ENCODE results near the gene TMEM44. TPM values are rescaled to one million over a fixed set of nuclear protein-coding genes. Genes with fewer than 3 reads are reported as not detected.

Gene TMEM44
- total RNA-seq, 2 donors from 2014 or later, result 4.7 to 8.5 TPM

DNA sequence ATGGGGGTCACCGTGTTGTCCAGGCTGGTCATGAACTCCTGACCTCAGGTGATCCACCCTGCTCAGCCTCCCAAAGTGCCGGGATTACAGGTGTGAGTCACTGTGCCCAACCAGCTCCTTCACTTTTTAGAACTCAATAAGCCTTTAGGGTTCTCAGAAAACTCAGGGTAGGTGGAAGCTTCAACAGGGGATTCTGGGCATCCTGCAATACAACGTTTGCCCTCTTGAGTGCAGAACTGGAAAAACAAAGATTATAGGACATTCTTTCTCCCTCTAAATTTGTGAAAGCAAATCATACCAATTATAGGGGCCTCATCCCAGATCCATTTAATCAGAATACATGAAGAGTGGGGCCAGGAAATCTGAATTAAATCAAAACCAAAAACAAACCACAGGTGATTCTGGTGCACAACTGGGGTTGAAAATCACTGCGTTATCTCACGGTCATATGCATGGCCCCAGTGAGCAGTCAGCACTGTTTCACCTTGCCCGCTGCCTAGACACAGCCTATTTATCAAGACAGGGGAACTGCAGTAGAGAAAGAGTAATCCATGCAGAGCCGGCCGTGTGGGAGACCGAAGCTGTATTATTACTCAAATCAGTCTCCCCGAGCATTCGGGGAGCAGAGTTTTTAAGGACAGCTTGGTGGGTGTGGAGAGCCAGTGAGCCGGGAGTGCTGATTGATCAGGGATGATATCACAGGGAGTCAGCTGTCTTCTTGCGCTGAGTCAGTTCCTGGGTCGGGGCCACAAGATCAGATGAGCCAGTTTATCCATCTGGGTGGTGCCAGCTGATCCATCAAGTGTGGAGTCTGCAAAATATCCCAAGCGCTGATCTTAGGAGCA is 58.4 kb downstream of the TMEM44 start:
- DNase-seq (ENCODE audit: low spot score), result no peak
- H3K9me3 Mint-ChIP-seq, result no peaks in the 10 kb centered on the region
- peaks cover 25 to 30% of the 10 kb centered on the region in 2 donors for H3K27me3 Mint-ChIP-seq
- no peaks in the 10 kb centered on the region for H3K36me3 Mint-ChIP-seq
- H3K27ac Mint-ChIP-seq, result no peak overlapping the region
- H3K4me1 Mint-ChIP-seq (ENCODE audit: low read depth in 2 of 2), result peaks cover 7 to 11% of the 10 kb centered on the region in 2 donors
- H3K4me3 Mint-ChIP-seq, result no peak overlapping the region
- ATAC-seq, result no peak

DNA sequence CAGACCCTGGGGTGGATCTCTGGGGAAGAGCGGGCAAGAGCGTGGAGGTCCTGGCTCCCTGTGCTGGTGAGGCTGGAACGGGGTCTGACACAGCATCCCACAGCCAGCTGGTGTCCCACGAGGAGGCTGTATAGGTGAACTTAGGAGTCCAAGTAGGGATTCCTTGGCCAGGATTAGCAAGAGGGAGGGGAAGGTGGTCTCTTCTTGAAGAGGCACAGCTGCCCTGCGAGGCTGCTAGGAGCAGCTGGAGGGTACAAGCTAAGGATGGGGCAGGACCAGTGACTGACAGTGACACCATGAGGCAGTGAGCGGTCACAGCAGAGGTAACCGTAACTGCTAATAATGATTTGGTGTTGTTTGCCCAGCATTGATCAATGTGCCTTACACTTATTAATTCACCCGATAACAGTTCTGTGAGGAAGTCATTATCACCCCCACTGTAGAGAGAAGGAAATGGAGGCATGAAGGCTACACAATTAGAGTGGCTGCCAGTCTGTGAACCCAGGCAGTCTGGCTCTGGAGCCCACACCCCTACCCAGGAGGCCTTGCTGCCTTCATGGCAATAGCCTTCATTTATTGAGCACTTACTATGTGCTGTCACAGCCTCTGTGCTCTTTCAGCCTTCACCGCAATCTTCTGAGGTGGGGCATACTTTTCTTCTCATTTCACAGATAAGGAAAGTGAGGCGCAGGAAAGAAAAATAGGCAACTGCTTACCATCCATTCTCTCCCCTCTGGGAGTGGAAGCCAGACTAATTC is 59.4 kb downstream of the TMEM44 start:
- ATAC-seq, result peak; percentile 68 to 74
- peaks cover 7 to 11% of the 10 kb centered on the region in 2 donors for H3K4me1 Mint-ChIP-seq (ENCODE audit: low read depth in 2 of 2)
- H3K4me3 Mint-ChIP-seq, result no peak overlapping the region
- H3K9me3 Mint-ChIP-seq, result no peaks in the 10 kb centered on the region
- no peak overlapping the region for H3K27ac Mint-ChIP-seq
- no peaks in the 10 kb centered on the region for H3K36me3 Mint-ChIP-seq
- peaks cover 25 to 30% of the 10 kb centered on the region in 2 donors for H3K27me3 Mint-ChIP-seq
- DNase-seq (ENCODE audit: low spot score), result no peak

DNA sequence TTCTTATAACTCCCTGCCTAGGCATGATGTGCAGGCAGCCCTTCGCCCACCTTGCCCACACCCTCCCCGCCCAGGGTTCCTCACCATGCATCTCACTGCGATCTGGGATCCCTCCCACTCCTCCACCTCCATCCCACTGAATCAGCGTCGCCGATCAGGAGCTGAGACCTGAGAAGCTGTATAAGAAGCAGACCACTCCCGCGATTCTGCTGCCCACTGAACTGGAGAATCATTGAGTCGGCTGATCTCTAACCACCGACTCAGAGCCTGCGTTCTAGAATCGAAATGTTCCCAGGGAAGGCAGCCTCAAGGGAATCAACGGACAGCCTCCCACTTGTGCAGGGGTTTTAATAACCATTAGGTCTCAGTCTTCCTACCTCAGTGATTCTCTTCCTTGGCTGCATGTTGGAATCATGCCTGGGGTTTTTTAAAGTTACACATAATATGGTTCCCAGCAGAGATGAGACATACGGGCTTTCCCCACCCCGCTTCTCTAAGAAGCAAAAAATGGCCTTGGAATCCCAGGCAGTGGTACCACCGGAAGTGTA is 60.2 kb downstream of the TMEM44 start:
- H3K36me3 Mint-ChIP-seq, result no peaks in the 10 kb centered on the region
- peaks cover 3 to 11% of the 10 kb centered on the region in 2 donors for H3K4me1 Mint-ChIP-seq (ENCODE audit: low read depth in 2 of 2)
- DNase-seq (ENCODE audit: low spot score), result no peak
- ATAC-seq, result no peak
- peaks cover 25 to 29% of the 10 kb centered on the region in 2 donors for H3K27me3 Mint-ChIP-seq
- H3K9me3 Mint-ChIP-seq, result no peaks in the 10 kb centered on the region
- H3K4me3 Mint-ChIP-seq, result no peak overlapping the region
- no peak overlapping the region for H3K27ac Mint-ChIP-seq

DNA sequence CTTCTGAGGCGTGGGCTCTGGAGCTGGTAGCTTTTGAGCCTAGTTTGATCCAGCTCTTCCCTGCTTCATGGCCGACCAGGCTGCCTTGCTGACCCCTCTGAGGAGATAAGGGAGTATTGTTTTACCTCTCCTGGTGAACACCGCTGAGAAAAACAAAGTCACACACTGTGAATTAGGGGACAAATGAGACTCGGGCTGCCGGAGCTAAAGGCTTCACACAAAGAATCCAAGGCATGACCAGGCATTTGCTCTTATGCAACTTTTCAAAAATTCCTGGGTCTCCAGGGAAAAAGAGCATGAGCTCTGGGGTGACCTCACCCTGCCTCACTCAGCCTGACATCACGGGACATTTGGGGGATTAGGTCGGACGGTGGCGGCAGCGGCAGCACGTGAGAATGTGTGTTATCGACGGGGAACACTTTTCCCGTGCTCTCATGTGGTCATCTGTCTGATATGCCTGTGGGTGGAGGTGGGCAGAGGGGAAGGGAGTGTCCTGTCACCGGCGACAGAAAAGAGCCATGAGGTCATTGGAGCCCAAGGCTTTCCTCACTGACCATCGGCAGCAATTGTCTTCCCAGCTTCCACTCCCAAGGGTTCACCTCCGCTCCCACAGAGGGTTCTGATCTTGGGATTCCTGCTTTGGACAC is 61.0 kb downstream of the TMEM44 start:
- Mint-ChIP-seq H3K4me1 (ENCODE audit: low read depth in 2 of 2) (peaks cover 0 to 11% of the 10 kb centered on the region in 2 donors), H3K27ac (no peak overlapping the region), H3K4me3 (no peak overlapping the region), H3K36me3 (no peaks in the 10 kb centered on the region), H3K9me3 (no peaks in the 10 kb centered on the region), H3K27me3 (peaks cover 25 to 27% of the 10 kb centered on the region in 2 donors)
- no peak for DNase-seq (ENCODE audit: low spot score)
- no peak for ATAC-seq

DNA sequence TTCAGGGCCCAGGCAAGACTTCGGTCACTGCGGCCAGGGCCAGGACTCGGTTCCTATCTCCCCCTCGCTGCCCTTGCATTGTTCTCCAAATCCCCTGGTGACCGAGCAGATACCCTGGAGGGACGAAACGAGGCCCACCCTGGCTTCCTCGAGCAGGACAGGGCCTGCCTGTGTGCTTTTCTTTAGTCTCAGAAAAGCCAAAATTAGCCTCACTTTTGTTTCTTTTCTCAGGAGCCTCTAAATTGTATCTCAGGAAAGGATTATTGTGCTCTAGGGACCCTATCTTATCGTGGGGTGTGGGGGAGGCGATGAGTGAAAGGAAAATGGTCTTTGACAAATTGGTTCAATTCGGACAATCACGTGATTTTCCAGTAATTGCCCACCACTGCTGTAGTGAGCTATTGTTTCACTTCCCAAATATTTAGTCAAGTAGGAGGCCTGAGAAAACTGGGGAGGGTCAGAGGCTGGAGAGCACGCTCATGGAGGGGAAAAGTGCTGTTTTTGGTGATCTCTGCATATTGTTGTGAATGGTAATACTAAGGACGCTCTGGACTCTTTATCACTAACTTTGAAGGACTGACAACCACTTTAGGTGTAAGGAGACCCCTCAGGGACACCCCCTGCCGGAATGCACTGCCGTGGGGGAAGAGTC is 61.6 kb downstream of the TMEM44 start:
- no peak for DNase-seq (ENCODE audit: low spot score)
- no peak for ATAC-seq
- no peaks in the 10 kb centered on the region for H3K36me3 Mint-ChIP-seq
- H3K4me1 Mint-ChIP-seq (ENCODE audit: low read depth in 2 of 2), result peaks cover 0 to 11% of the 10 kb centered on the region in 2 donors
- no peak overlapping the region for H3K4me3 Mint-ChIP-seq
- H3K27me3 Mint-ChIP-seq, result peaks cover 25 to 30% of the 10 kb centered on the region in 2 donors
- H3K9me3 Mint-ChIP-seq, result no peaks in the 10 kb centered on the region
- no peak overlapping the region for H3K27ac Mint-ChIP-seq

DNA sequence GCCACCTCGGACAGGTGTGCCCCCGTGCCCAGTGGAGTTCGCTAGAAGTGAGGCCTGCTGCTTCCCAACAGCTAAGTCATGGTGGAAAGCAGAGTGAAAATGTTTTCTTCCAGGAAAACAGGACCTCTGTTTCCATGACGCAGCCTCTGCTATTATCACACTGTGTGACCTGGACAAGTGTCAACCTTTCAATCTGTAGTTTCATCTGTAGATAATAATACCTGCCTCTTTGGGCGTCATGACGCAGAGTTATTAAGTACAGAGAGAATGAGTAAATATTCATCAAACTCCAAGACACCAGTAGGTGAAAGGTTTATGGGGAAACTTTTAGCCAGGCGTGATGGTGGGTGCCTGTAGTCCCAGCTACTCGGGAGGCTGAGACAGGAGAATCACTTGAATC is 62.3 kb downstream of the TMEM44 start:
- Mint-ChIP-seq H3K36me3 (no peaks in the 10 kb centered on the region), H3K4me3 (no peak overlapping the region), H3K4me1 (ENCODE audit: low read depth in 2 of 2) (peaks cover 0 to 11% of the 10 kb centered on the region in 2 donors), H3K27me3 (peaks cover 25 to 30% of the 10 kb centered on the region in 2 donors), H3K27ac (no peak overlapping the region), H3K9me3 (no peaks in the 10 kb centered on the region)
- no peak for ATAC-seq
- no peak for DNase-seq (ENCODE audit: low spot score)

DNA sequence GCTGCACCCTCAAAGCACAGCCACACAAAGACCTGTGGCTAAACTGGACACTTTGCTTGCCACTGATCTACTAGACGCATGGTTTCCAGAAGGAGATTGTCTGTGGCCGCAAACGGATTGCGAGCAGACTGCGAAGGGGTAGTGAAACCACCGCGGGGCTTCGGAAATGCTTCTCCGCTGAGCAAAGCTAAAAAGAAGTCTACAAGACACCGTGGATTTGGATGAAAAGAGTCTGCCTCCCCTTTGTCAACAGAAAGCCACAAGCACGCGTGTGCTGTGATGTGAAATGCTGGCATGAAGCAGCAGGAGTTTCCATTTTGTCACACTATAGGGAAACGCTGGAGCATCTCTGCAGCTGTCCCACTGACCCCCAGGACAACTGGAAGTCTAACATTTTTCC is 63.0 kb downstream of the TMEM44 start:
- ATAC-seq (no peak), DNase-seq (ENCODE audit: low spot score) (no peak)
- Mint-ChIP-seq H3K4me3 (no peak overlapping the region), H3K27me3 (peaks cover 25 to 30% of the 10 kb centered on the region in 2 donors), H3K4me1 (ENCODE audit: low read depth in 2 of 2) (peaks cover 0 to 11% of the 10 kb centered on the region in 2 donors), H3K27ac (no peak overlapping the region), H3K36me3 (no peaks in the 10 kb centered on the region), H3K9me3 (no peaks in the 10 kb centered on the region)

DNA sequence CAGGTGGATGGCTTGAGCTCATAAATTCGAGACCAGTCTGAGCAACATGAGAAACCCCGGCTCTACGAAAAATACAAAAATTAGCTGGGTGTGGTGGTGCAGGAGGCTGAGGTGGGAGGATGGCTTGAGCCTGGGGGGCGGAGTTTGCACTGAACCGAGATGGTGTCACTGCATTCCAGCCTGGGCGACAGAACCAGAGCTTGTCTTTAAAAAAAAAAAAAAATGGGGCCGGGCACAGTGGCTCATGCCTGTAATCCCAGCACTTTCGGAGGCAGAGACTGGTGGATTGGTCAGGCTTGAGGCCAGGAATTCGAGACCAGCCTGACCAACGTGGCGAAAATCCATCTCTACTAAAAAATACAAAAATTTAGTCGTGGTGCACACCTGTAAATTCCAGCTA is 64.0 kb downstream of the TMEM44 start:
- H3K27ac Mint-ChIP-seq, result no peak overlapping the region
- ATAC-seq (no peak), DNase-seq (ENCODE audit: low spot score) (no peak)
- peaks cover 0 to 11% of the 10 kb centered on the region in 2 donors for H3K4me1 Mint-ChIP-seq (ENCODE audit: low read depth in 2 of 2)
- peaks cover 29 to 31% of the 10 kb centered on the region in 2 donors for H3K27me3 Mint-ChIP-seq
- no peak overlapping the region for H3K4me3 Mint-ChIP-seq
- H3K36me3 Mint-ChIP-seq, result no peaks in the 10 kb centered on the region
- no peaks in the 10 kb centered on the region for H3K9me3 Mint-ChIP-seq

DNA sequence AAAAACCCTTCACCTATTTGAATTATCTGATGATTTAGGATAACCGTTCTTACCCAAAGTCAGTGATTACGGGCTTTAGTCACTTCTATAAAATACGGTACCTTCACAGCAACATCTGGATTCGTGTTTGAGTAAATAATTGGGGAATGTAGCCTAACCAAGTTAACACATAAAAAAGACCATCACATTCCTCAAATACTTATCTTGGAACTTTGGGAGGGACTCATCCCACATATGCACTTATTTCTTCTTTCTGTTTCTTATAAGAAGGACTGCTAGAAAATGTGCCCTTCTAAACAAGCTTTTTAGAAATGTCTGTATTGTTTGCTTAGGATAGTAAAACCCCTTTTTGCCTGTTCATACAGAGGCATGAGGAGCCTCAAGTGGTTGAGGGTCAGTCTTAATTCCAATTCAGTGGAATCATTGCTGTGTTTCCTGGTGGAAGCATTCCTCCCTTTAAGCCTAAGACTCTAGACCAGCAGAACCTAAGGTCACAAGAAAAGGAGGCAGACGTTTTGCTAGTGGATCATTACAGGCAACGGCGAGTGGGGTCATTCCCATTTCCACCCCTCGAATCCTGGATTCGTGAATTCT is 67.5 kb downstream of the TMEM44 start:
- H3K27me3 Mint-ChIP-seq, result peaks cover 11 to 18% of the 10 kb centered on the region in 2 donors
- H3K9me3 Mint-ChIP-seq, result no peaks in the 10 kb centered on the region
- no peak for DNase-seq (ENCODE audit: low spot score)

DNA sequence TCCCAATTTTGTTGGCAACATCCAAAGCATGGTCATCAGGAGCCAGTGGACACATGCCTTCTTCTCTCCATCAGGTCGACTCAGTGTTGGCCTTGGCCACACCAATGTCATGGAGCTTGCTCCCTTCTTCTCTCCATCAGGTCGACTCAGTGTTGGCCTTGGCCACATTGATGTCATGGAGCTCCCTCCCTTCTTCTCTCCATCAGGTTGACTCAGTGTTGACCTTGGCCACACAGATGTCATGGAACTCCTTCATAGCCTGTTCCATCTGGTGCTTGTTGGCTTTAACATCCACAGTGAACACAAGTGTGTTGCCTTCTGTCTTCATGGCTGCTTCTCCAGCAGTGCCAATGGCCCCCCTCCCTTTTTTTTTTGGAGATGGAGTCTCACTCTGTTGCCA is 70.2 kb downstream of the TMEM44 start:
- Mint-ChIP-seq H3K9me3 (no peaks in the 10 kb centered on the region), H3K27me3 (peaks cover 11 to 18% of the 10 kb centered on the region in 2 donors), H3K36me3 (no peaks in the 10 kb centered on the region), H3K27ac (no peak overlapping the region), H3K4me1 (ENCODE audit: low read depth in 2 of 2) (no peaks in the 10 kb centered on the region), H3K4me3 (no peak overlapping the region)
- ATAC-seq, result no peak
- no peak for DNase-seq (ENCODE audit: low spot score)

More for the DNA sequence above, 67.5 kb downstream of the TMEM44 start:
- Mint-ChIP-seq H3K4me1 (ENCODE audit: low read depth in 2 of 2) (no peaks in the 10 kb centered on the region), H3K36me3 (no peaks in the 10 kb centered on the region), H3K27ac (no peak overlapping the region), H3K4me3 (no peak overlapping the region)
- no peak for ATAC-seq

DNA sequence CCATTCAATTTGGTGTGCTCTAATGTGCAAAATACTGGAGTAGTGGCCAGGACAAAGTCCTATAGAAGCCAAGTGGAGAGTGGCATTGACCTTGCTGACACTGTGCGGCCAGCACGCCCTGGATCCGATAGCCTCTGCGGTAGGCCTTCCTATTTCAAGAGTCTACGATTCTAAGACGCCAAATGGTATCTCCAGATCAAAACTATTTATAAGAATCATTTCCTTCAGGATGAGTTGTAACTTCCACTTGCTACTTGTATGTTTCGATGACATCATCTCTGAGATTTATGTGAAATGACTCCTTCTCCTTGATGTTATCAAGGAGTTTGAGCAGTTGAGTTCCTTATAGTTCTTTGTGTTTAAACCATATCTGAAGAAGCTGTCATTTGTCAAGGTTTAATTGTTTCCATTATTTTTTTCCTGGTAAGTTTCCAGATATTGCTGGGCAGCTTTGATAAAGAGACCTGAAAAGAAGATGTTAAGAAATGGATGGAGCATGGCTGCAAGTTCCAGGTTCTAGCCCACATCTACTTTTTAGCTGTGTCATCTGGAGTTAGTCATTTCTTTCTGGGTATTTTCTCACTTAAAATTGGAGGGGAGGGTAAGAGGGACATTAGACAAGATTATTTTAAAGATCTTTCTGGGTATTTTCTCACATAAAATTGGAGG is 71.8 kb downstream of the TMEM44 start:
- no peaks in the 10 kb centered on the region for H3K36me3 Mint-ChIP-seq
- ATAC-seq, result no peak
- peaks cover 8 to 18% of the 10 kb centered on the region in 2 donors for H3K27me3 Mint-ChIP-seq
- DNase-seq (ENCODE audit: low spot score), result no peak
- H3K4me1 Mint-ChIP-seq (ENCODE audit: low read depth in 2 of 2), result peaks cover 5 to 8% of the 10 kb centered on the region in 2 donors
- no peak overlapping the region for H3K4me3 Mint-ChIP-seq
- no peaks in the 10 kb centered on the region for H3K9me3 Mint-ChIP-seq
- no peak overlapping the region for H3K27ac Mint-ChIP-seq

DNA sequence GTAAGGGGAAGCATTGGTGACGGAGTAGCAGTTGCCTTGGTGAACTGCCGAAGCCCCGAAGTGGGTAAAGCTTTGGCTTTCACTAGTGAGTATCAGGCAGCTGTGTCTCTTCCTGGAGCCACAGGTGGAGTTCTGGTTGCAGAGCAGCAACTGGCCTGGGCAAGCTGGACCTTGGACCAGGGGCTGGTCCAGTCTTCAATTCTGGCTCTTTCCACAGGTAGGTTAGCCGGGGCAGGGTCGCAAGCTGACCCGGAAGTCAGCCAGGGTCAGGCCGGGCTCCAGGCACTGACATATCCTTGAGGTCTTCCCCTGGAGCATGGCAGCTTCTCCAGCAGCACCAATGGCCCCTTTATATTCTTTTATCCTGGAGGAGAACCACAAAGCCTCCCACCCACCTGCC is 73.2 kb downstream of the TMEM44 start:
- Mint-ChIP-seq H3K27ac (no peak overlapping the region), H3K27me3 (peaks cover 8 to 18% of the 10 kb centered on the region in 2 donors), H3K36me3 (no peaks in the 10 kb centered on the region), H3K4me1 (ENCODE audit: low read depth in 2 of 2) (peaks cover 7 to 9% of the 10 kb centered on the region in 2 donors), H3K9me3 (no peaks in the 10 kb centered on the region), H3K4me3 (no peak overlapping the region)
- ATAC-seq (no peak), DNase-seq (ENCODE audit: low spot score) (no peak)
